ENCODE data around the gene HNRNPM.
A peak's percentile ranks its signal among the peaks of the same experiment; 100 is the strongest.

HNRNPM gene

GRCh38 chr19:8396563-8397203 is 48.1 kb upstream of the HNRNPM start:
- TF ChIP-seq POLR2AphosphoS5 (IDR thresholded peaks at IDR 0.05; ENCODE audit: low read depth): no peak
- TF ChIP-seq CTCF (IDR thresholded peaks at IDR 0.05; ENCODE audit: insufficient read depth, low read length): peak; percentile 79
- Histone ChIP-seq H3K27ac (replicated peaks) (no peak overlapping the region), H3K4me3 (replicated peaks; ENCODE audit: insufficient read depth, low read length) (no peak overlapping the region), H3K27me3 (ENCODE audit: insufficient read depth, poor library complexity, severe bottlenecking) (no peaks in the 10 kb centered on the region)
- DNase-seq (ENCODE audit: low read depth in 1 of 2, low spot score in 1 of 2): peak; percentile 42 to 81

- Histone ChIP-seq H3K4me3 (replicated peaks; ENCODE audit: insufficient read depth, low read length) (no peak overlapping the region), H3K27me3 (ENCODE audit: insufficient read depth, poor library complexity, severe bottlenecking) (no peaks in the 10 kb centered on the region), H3K27ac (replicated peaks) (no peak overlapping the region)
- TF ChIP-seq GABPA (IDR thresholded peaks at IDR 0.05; ENCODE audit: low read depth): no peak
- TF ChIP-seq REST (IDR thresholded peaks at IDR 0.05; ENCODE audit: insufficient replicate concordance, low read depth): no peak
- no peak for TF ChIP-seq CTCF (IDR thresholded peaks at IDR 0.05; ENCODE audit: insufficient read depth, low read length)
- no peak for TF ChIP-seq SPI1 (IDR thresholded peaks at IDR 0.05; ENCODE audit: borderline replicate concordance, low read depth)
- TF ChIP-seq POLR2AphosphoS5 (IDR thresholded peaks at IDR 0.05; ENCODE audit: low read depth): no peak
- no peak for DNase-seq (ENCODE audit: low read depth in 1 of 2, low spot score in 1 of 2)
Observed at GRCh38 chr19:8397271-8397670, 47.5 kb upstream of the HNRNPM start.

GRCh38 chr19:8397746-8398310 is 46.9 kb upstream of the HNRNPM start:
- DNase-seq (ENCODE audit: low read depth in 1 of 2, low spot score in 1 of 2): no peak
- no peak overlapping the region for H3K27ac ChIP-seq (replicated peaks)
- TF ChIP-seq GABPA (IDR thresholded peaks at IDR 0.05; ENCODE audit: low read depth) (no peak), POLR2AphosphoS5 (IDR thresholded peaks at IDR 0.05; ENCODE audit: low read depth) (no peak), REST (IDR thresholded peaks at IDR 0.05; ENCODE audit: insufficient replicate concordance, low read depth) (no peak), SPI1 (IDR thresholded peaks at IDR 0.05; ENCODE audit: borderline replicate concordance, low read depth) (no peak), CTCF (IDR thresholded peaks at IDR 0.05; ENCODE audit: insufficient read depth, low read length) (no peak)
- H3K27me3 ChIP-seq (ENCODE audit: insufficient read depth, poor library complexity, severe bottlenecking): no peaks in the 10 kb centered on the region
- no peak overlapping the region for H3K4me3 ChIP-seq (replicated peaks; ENCODE audit: insufficient read depth, low read length)

Data from HL-60 (cell line).